WTC11 (cell line): Measurements from ENCODE around the gene TACR2. TPM values are rescaled to one million over a fixed set of nuclear protein-coding genes. Genes with fewer than 3 reads are reported as not detected.

ENCODE experiments used
- ATAC-seq: fragments of 200-7000 bp; cut with Tn5 transposase; 2 replicates; pipeline ENCODE4 v1.10.0; 2021; ENCODE audit warnings: mild to moderate bottlenecking, moderate library complexity
- CTCF ChIA-PET: fragments of 300-600 bp; sonication (Branson Sonifier 250); formaldehyde crosslinking; loops from one replicate; lab custom pipeline; 2021; ENCODE audit warnings: antibody characterized with exemption; lab: Charles Lee
- POLR2A ChIA-PET: fragments of 350-600 bp; sonication (Branson Sonifier 250); formaldehyde crosslinking; loops from one replicate; lab custom pipeline; 2021; ENCODE audit warnings: antibody characterized with exemption; lab: Charles Lee
- DNase-seq: peaks from one replicate; pipeline ENCODE4 v3.0.0; 2021; ENCODE audit warnings: low spot score
- H3K27ac Mint-ChIP-seq: 2 replicates; pipeline ENCODE4 v1.8.0; 2021; ENCODE audit warnings: mixed read lengths
- H3K27me3 Mint-ChIP-seq: 2 replicates; pipeline ENCODE4 v1.8.0; 2021; ENCODE audit warnings: low read depth, mild to moderate bottlenecking, moderate library complexity, mixed read lengths
- H3K36me3 Mint-ChIP-seq: 2 replicates; pipeline ENCODE4 v1.8.0; 2021; ENCODE audit warnings: mixed read lengths
- H3K4me1 Mint-ChIP-seq: 2 replicates; pipeline ENCODE4 v1.8.0; 2022; ENCODE audit warnings: mixed read lengths
- H3K4me3 Mint-ChIP-seq: 2 replicates; pipeline ENCODE4 v1.8.0; 2021; ENCODE audit warnings: mild to moderate bottlenecking, moderate library complexity, mixed read lengths
- H3K9me3 Mint-ChIP-seq: 2 replicates; pipeline ENCODE4 v1.8.0; 2021; ENCODE audit warnings: mixed read lengths
- ELF4 ChIP-seq: sonication (generic); formaldehyde crosslinking; IDR thresholded peaks from 2 replicates; pipeline ENCODE4 v1.8.1; 2022; ENCODE audit warnings: low read depth, mild to moderate bottlenecking, moderate library complexity, missing genetic modification reagents
- FOXJ3 ChIP-seq: sonication (generic); formaldehyde crosslinking; IDR thresholded peaks from 2 replicates; pipeline ENCODE4 v1.9.0; 2021; ENCODE audit warnings: missing genetic modification reagents, mild to moderate bottlenecking, borderline replicate concordance
- FOXK1 ChIP-seq: sonication (generic); formaldehyde crosslinking; IDR thresholded peaks from 2 replicates; pipeline ENCODE4 v1.8.0; 2022; ENCODE audit warnings: mild to moderate bottlenecking, moderate library complexity, missing genetic modification reagents
- GTF2I ChIP-seq: fragments of 250-450 bp; sonication (Bioruptor Pico); conservative IDR thresholded peaks from 2 replicates; pipeline ENCODE4 v1.4.0; 2021; ENCODE audit warnings: mild to moderate bottlenecking
- IRF2 ChIP-seq: sonication (generic); formaldehyde crosslinking; IDR thresholded peaks from 2 replicates; pipeline ENCODE4 v1.8.0; 2022; ENCODE audit warnings: low read depth, missing genetic modification reagents, borderline replicate concordance
- JAZF1 ChIP-seq: fragments of 250-450 bp; sonication (Bioruptor Pico); IDR thresholded peaks from 2 replicates; pipeline ENCODE4 v1.9.0; 2021; ENCODE audit warnings: moderate library complexity, mild to moderate bottlenecking, inconsistent platforms
- OVOL2 ChIP-seq: fragments of 250-450 bp; sonication (Bioruptor Pico); IDR thresholded peaks from 2 replicates; pipeline ENCODE4 v1.9.0; 2021; ENCODE audit warnings: mild to moderate bottlenecking, borderline replicate concordance
- RELA ChIP-seq: sonication (generic); formaldehyde crosslinking; IDR thresholded peaks from 2 replicates; pipeline ENCODE4 v1.8.1; 2022; ENCODE audit warnings: missing genetic modification reagents, mild to moderate bottlenecking, borderline replicate concordance
- ZNF281 ChIP-seq: sonication (generic); formaldehyde crosslinking; IDR thresholded peaks from 2 replicates; pipeline ENCODE4 v1.8.0; 2023; ENCODE audit warnings: mild to moderate bottlenecking, missing genetic modification reagents
- ZNF396 ChIP-seq: fragments of 250-450 bp; sonication (Bioruptor Pico); IDR thresholded peaks from 2 replicates; pipeline ENCODE4 v1.8.0; 2021; ENCODE audit warnings: mild to moderate bottlenecking, moderate library complexity, borderline replicate concordance
- total RNA-seq: library from RNA; stranded (reverse); gene quantifications from 3 replicates; pipeline ENCODE4 v1.2.3, GENCODE V29; 2021
- TF ChIP-seq, protein P1 (sequence below): fragments of 250-450 bp; sonication (Bioruptor Pico); IDR thresholded peaks from 2 replicates; pipeline ENCODE4 v1.9.0; 2021; ENCODE audit warnings: mild to moderate bottlenecking, borderline replicate concordance

The TACR2 gene
- total RNA-seq, 1 experiment from 2014 or later = 0.20 TPM

DNA sequence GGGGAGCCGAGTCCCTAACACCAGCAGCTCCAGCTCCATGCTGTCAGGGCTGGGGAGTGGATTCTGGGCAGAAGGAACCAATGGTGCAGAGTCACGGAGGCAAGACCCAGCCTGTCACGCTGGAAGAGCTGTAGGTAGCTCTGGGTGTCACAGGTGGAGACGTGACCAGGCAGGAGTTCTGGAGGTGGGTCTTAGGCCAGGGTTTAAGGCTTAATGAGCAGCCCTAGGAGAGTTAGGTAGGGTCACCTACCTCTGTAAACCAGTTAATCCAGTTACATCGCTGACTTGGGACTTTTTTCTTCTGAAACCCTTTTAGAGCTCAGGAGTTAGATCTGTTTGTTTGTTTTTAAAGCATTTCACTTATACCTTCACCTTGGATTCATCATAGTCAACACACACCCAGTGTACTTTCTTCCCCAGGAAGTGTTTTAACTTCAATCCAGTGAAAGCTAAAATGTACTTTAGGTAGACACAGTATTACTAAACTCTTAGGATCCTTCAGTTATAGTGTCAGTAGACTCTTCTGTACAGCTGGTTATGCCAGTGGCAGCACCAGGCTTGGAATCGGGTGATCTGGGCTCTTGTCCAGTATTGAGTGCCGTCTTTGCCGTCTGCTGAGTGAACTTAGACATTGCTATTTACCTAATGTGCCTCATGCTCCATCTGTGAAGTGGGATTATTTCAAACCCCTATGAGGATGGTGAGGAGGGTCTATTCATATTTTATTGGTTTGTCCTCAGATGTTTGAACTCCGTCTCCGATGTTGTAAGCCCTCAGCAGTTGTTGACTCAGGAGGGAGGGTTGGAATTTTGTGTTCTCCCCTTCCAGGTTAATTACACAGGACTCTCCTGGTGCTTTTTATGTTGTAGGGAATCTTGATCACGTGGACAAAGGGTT, 31.0 kb downstream of the TACR2 start (continued):
- TF ChIP-seq, protein P1, sequence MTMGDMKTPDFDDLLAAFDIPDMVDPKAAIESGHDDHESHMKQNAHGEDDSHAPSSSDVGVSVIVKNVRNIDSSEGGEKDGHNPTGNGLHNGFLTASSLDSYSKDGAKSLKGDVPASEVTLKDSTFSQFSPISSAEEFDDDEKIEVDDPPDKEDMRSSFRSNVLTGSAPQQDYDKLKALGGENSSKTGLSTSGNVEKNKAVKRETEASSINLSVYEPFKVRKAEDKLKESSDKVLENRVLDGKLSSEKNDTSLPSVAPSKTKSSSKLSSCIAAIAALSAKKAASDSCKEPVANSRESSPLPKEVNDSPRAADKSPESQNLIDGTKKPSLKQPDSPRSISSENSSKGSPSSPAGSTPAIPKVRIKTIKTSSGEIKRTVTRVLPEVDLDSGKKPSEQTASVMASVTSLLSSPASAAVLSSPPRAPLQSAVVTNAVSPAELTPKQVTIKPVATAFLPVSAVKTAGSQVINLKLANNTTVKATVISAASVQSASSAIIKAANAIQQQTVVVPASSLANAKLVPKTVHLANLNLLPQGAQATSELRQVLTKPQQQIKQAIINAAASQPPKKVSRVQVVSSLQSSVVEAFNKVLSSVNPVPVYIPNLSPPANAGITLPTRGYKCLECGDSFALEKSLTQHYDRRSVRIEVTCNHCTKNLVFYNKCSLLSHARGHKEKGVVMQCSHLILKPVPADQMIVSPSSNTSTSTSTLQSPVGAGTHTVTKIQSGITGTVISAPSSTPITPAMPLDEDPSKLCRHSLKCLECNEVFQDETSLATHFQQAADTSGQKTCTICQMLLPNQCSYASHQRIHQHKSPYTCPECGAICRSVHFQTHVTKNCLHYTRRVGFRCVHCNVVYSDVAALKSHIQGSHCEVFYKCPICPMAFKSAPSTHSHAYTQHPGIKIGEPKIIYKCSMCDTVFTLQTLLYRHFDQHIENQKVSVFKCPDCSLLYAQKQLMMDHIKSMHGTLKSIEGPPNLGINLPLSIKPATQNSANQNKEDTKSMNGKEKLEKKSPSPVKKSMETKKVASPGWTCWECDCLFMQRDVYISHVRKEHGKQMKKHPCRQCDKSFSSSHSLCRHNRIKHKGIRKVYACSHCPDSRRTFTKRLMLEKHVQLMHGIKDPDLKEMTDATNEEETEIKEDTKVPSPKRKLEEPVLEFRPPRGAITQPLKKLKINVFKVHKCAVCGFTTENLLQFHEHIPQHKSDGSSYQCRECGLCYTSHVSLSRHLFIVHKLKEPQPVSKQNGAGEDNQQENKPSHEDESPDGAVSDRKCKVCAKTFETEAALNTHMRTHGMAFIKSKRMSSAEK (CRISPR knock-in tag) = no peak
- no peak for TF ChIP-seq JAZF1 (CRISPR knock-in tag)

- ChIA-PET POLR2A (no interaction called here), CTCF (no interaction called here)
- no peak for DNase-seq
- no peaks in the 10 kb centered on the region for H3K27me3 Mint-ChIP-seq
- peaks cover 88% of the 10 kb centered on the region for H3K36me3 Mint-ChIP-seq
- no peak overlapping the region for H3K27ac Mint-ChIP-seq
- TF ChIP-seq RELA = no peak
- no peak for TF ChIP-seq ELF4 (CRISPR knock-in tag)
- TF ChIP-seq GTF2I (CRISPR knock-in tag) = no peak
- TF ChIP-seq OVOL2 (CRISPR knock-in tag) = no peak
- TF ChIP-seq ZNF281 (CRISPR knock-in tag) = no peak
- no peak for TF ChIP-seq ZNF396 (CRISPR knock-in tag)
- no peak for TF ChIP-seq FOXK1 (CRISPR knock-in tag)
- no peak for TF ChIP-seq IRF2 (CRISPR knock-in tag)
- peaks cover 11% of the 10 kb centered on the region for H3K4me1 Mint-ChIP-seq
- no peak overlapping the region for H3K4me3 Mint-ChIP-seq
- H3K9me3 Mint-ChIP-seq = peaks cover 4% of the 10 kb centered on the region; the same call in 1 of the 2 replicates
- ATAC-seq = no peak
Measured at GRCh38 chr10:69384320-69384719, 32.4 kb downstream of the TACR2 start.

DNA sequence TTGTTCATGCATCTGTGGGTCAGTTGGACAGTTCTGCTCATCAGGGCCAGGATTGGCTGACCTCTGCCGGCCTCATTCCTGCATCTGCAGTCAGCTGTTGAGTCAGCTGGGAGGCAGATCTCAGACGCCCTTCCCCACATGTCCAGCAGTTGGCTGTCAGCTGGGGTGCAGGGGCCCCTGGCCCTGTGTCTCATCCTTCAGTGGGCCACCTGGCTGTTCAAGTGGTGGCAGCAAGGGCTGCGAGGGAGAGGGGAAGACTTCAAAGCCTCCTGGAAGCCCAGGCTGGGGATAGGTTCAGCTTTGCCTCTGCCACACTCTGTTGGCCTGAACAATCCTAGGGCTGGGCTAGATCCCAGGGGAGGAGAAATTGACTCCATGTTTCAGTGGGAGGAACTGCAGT, 33.2 kb downstream of the TACR2 start:
- ATAC-seq = peak; percentile 16; the same call in 1 of the 2 replicates
- peaks cover 87% of the 10 kb centered on the region for H3K36me3 Mint-ChIP-seq
- H3K27me3 Mint-ChIP-seq = no peaks in the 10 kb centered on the region
- H3K4me3 Mint-ChIP-seq = no peak overlapping the region
- H3K4me1 Mint-ChIP-seq = peaks cover 3% of the 10 kb centered on the region; the same call in 1 of the 2 replicates
- no peak for DNase-seq
- ChIA-PET CTCF (interaction anchor here (1.8 kb wide), 2 partner anchors 9 to 24 kb away, joined by 7 read pairs; no protein-coding TSS in a partner anchor), POLR2A (no interaction called here)
- no peak overlapping the region; the same call in 1 of the 2 replicates for H3K27ac Mint-ChIP-seq
- peaks cover 2% of the 10 kb centered on the region; the same call in 1 of the 2 replicates for H3K9me3 Mint-ChIP-seq
- no peak for TF ChIP-seq FOXJ3
